ENCODE measurements around the gene GATB.

Gene GATB

DNA sequence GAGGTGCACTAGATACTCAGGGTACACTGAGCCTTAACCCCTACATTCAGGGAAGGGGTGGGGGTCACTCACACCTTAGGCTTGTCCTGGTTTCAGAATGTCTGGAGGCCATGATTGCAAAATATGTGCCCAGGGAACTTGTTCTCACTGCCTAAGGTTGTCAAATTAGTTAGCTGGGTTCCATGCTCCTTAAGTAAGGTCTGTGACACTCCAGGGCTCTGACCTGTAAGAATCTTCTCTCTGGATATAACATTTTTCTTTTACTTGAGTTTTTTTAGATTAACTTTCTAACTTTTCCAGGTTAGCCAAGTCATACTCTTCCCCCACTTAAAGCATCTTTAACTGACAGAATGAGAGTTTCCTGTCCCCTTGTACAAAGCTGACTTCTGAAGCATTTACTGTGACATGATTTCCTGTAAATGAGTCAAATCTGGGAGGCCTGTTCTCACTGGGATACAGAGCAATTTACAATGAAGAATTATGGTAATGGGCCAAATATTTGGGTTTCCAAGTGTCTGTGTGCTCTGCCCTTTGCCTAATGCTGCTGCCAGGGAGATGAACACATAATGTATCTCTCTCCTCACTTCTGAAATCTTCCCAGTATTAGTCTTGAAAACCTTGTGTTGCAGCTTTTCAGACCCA lies 101.7 kb downstream of the GATB start:
- no peaks in the 10 kb centered on the region for H3K27me3 ChIP-seq (ENCODE audit: insufficient read depth, poor library complexity, severe bottlenecking)
- DNase-seq (ENCODE audit: low read depth in 1 of 2, low spot score in 1 of 2): no peak
- H3K27ac ChIP-seq (replicated peaks): no peak overlapping the region
- TF ChIP-seq POLR2AphosphoS5 (IDR thresholded peaks at IDR 0.05; ENCODE audit: low read depth): no peak
- no peak for TF ChIP-seq SPI1 (IDR thresholded peaks at IDR 0.05; ENCODE audit: borderline replicate concordance, low read depth)
- TF ChIP-seq GABPA (IDR thresholded peaks at IDR 0.05; ENCODE audit: low read depth): no peak
- TF ChIP-seq, protein P1, sequence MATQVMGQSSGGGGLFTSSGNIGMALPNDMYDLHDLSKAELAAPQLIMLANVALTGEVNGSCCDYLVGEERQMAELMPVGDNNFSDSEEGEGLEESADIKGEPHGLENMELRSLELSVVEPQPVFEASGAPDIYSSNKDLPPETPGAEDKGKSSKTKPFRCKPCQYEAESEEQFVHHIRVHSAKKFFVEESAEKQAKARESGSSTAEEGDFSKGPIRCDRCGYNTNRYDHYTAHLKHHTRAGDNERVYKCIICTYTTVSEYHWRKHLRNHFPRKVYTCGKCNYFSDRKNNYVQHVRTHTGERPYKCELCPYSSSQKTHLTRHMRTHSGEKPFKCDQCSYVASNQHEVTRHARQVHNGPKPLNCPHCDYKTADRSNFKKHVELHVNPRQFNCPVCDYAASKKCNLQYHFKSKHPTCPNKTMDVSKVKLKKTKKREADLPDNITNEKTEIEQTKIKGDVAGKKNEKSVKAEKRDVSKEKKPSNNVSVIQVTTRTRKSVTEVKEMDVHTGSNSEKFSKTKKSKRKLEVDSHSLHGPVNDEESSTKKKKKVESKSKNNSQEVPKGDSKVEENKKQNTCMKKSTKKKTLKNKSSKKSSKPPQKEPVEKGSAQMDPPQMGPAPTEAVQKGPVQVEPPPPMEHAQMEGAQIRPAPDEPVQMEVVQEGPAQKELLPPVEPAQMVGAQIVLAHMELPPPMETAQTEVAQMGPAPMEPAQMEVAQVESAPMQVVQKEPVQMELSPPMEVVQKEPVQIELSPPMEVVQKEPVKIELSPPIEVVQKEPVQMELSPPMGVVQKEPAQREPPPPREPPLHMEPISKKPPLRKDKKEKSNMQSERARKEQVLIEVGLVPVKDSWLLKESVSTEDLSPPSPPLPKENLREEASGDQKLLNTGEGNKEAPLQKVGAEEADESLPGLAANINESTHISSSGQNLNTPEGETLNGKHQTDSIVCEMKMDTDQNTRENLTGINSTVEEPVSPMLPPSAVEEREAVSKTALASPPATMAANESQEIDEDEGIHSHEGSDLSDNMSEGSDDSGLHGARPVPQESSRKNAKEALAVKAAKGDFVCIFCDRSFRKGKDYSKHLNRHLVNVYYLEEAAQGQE (IDR thresholded peaks at IDR 0.05; ENCODE audit: insufficient replicate concordance, low read depth): no peak
- H3K4me3 ChIP-seq (replicated peaks; ENCODE audit: insufficient read depth, low read length): no peak overlapping the region

DNA sequence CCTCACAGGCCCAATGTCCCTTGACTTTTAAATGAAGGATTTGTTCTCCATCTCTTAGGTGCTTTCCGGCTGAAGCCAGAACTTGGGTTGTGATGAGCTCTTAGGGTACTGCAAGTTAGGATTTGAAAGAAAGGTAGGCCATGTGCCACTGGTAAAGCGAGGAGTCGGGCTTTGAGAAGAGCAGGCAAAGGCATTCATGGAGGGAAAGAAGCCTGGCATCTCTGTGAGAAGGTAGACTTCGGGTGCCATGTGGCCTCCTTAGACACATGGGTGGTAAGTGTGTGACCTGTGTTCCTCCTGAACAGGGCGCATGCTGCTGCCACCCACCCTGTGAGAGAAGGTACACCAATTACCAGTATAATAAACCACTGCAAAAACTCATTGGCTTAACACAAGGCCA lies 102.9 kb downstream of the GATB start:
- DNase-seq (ENCODE audit: low read depth in 1 of 2, low spot score in 1 of 2): no peak
- H3K4me3 ChIP-seq (replicated peaks; ENCODE audit: insufficient read depth, low read length): no peak overlapping the region
- no peak overlapping the region for H3K27ac ChIP-seq (replicated peaks)
- no peaks in the 10 kb centered on the region for H3K27me3 ChIP-seq (ENCODE audit: insufficient read depth, poor library complexity, severe bottlenecking)
- TF ChIP-seq GABPA (IDR thresholded peaks at IDR 0.05; ENCODE audit: low read depth) (no peak), POLR2AphosphoS5 (IDR thresholded peaks at IDR 0.05; ENCODE audit: low read depth) (no peak), SPI1 (IDR thresholded peaks at IDR 0.05; ENCODE audit: borderline replicate concordance, low read depth) (no peak)
- TF ChIP-seq, protein P1 (IDR thresholded peaks at IDR 0.05; ENCODE audit: insufficient replicate concordance, low read depth): no peak
- TF ChIP-seq, protein P2, sequence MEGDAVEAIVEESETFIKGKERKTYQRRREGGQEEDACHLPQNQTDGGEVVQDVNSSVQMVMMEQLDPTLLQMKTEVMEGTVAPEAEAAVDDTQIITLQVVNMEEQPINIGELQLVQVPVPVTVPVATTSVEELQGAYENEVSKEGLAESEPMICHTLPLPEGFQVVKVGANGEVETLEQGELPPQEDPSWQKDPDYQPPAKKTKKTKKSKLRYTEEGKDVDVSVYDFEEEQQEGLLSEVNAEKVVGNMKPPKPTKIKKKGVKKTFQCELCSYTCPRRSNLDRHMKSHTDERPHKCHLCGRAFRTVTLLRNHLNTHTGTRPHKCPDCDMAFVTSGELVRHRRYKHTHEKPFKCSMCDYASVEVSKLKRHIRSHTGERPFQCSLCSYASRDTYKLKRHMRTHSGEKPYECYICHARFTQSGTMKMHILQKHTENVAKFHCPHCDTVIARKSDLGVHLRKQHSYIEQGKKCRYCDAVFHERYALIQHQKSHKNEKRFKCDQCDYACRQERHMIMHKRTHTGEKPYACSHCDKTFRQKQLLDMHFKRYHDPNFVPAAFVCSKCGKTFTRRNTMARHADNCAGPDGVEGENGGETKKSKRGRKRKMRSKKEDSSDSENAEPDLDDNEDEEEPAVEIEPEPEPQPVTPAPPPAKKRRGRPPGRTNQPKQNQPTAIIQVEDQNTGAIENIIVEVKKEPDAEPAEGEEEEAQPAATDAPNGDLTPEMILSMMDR (IDR thresholded peaks at IDR 0.05; ENCODE audit: insufficient read depth, low read length): no peak

DNA sequence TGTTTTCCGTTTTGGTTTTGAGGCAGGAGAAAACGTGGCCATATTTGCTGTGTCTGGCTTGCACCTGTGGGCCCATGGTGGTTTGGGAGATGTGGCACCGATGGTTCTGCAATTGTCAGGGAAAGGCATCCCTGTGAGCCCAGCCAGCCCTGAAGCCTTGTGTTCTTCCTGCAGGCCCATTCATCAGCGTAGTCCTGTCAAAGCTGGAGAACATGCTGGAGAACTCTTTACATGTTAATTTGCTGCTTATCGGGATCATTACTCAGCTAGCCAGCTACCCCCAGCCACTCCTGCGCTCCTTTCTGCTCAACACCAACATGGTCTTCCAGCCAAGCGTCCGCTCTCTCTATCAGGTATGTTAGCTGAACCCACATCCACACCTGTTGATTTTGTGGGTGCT lies 104.7 kb downstream of the GATB start:
- H3K4me3 ChIP-seq (replicated peaks; ENCODE audit: insufficient read depth, low read length): no peak overlapping the region
- no peak overlapping the region for H3K27ac ChIP-seq (replicated peaks)
- H3K27me3 ChIP-seq (ENCODE audit: insufficient read depth, poor library complexity, severe bottlenecking): no peaks in the 10 kb centered on the region
- no peak for TF ChIP-seq GABPA (IDR thresholded peaks at IDR 0.05; ENCODE audit: low read depth)
- TF ChIP-seq POLR2AphosphoS5 (IDR thresholded peaks at IDR 0.05; ENCODE audit: low read depth): no peak
- TF ChIP-seq, protein P2 (IDR thresholded peaks at IDR 0.05; ENCODE audit: insufficient read depth, low read length): no peak
- no peak for TF ChIP-seq SPI1 (IDR thresholded peaks at IDR 0.05; ENCODE audit: borderline replicate concordance, low read depth)
- DNase-seq (ENCODE audit: low read depth in 1 of 2, low spot score in 1 of 2): no peak

DNA sequence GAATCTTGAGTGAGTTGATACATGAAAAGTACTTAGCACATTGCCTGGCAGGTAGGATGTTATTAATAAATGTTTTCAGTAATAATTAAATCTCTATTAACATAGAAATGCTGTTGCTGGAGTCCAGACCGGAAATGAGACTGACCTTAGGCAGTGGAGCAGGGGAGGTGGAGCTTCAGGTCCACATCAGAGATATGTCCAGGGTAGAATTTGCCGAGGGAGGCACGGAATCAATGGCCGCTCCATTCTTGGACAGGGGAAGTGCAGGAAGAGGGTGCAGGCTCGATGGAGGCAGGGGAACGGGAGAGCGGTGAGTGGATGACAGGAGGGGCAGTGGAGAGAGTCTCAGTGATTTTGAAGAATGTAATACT lies 107.3 kb downstream of the GATB start:
- DNase-seq (ENCODE audit: low read depth in 1 of 2, low spot score in 1 of 2): no peak
- Histone ChIP-seq H3K27me3 (ENCODE audit: insufficient read depth, poor library complexity, severe bottlenecking) (no peaks in the 10 kb centered on the region), H3K27ac (replicated peaks) (no peak overlapping the region), H3K4me3 (replicated peaks; ENCODE audit: insufficient read depth, low read length) (no peak overlapping the region)
- no peak for TF ChIP-seq POLR2AphosphoS5 (IDR thresholded peaks at IDR 0.05; ENCODE audit: low read depth)

Data from HL-60 (cell line).